ENCODE results near the gene EIF1. TPM values are rescaled to one million over a fixed set of nuclear protein-coding genes. Genes with fewer than 3 reads are reported as not detected.
A peak's percentile ranks its signal among the peaks of the same experiment; 100 is the strongest.

The EIF1 gene
- total RNA-seq, 1 experiment from 2014 or later = 651 TPM

GRCh38 chr17:41734139-41734948 is 45.7 kb downstream of the EIF1 start, which contains the start of gene HAP1:
Gene HAP1 (minus strand): TSS chr17:41734643. CDS start chr17:41734634, 9 bp downstream.
- no peak within 1 kb of the TSS for H2AK5ac ChIP-seq (ENCODE audit: insufficient read length, low read length)
- peak within 1 kb of the TSS; percentile 98 for H3K14ac ChIP-seq (ENCODE audit: insufficient read depth, low read length)
- WGBS (ENCODE audit: extremely low coverage, insufficient read length, low lambda C conversion rate) = no CpG with 5 or more reads among the region's 77 CpGs
- H3K4ac ChIP-seq (ENCODE audit: low read depth, low read length) = no peak within 1 kb of the TSS
- H3K4me1 ChIP-seq (ENCODE audit: insufficient read depth, low read length) = no peaks in the 10 kb centered on the region
- no peak within 1 kb of the TSS for H3K23ac ChIP-seq (ENCODE audit: insufficient read length, low read depth, low read length)
- H3T11ph ChIP-seq (ENCODE audit: low read length) = no peak within 1 kb of the TSS
- H3K9ac ChIP-seq (ENCODE audit: extremely low read depth, insufficient read length, low read length) = peak within 1 kb of the TSS; percentile 85
- Mint-ChIP-seq H3K4me3 (peak within 1 kb of the TSS; percentile 68 to 87), H3K4me1 (peaks cover 12 to 46% of the 10 kb centered on the region in 2 experiments), H3K36me3 (ENCODE audit: insufficient read depth in 1 of 3, low read depth in 3 of 3) (no peaks in the 10 kb centered on the region; a peak in 1 of 7 replicates), H3K9me3 (no peaks in the 10 kb centered on the region), H3K27ac (peak within 1 kb of the TSS; percentile 61 to 96 (median 94); a peak in 5 of 7 replicates), H3K27me3 (ENCODE audit: low read depth) (peaks cover 80% of the 10 kb centered on the region)
- peak within 1 kb of the TSS; percentile 54 for H3K4me2 ChIP-seq (ENCODE audit: insufficient read depth, insufficient read length, low read length)
- H3K23me2 ChIP-seq (ENCODE audit: insufficient read length, low read depth, low read length, poor library complexity, severe bottlenecking) = peaks cover 8% of the 10 kb centered on the region
- H3K18ac ChIP-seq (ENCODE audit: insufficient read length, low read depth, low read length) = peak within 1 kb of the TSS; percentile 98
- H2AFZ ChIP-seq (ENCODE audit: low read length) = peak within 1 kb of the TSS; percentile 46
- H2BK15ac ChIP-seq (ENCODE audit: low read depth, low read length) = no peak within 1 kb of the TSS
- no peak within 1 kb of the TSS for H3K27ac ChIP-seq (ENCODE audit: insufficient read length, low read depth, low read length)
- no peak within 1 kb of the TSS for H2BK5ac ChIP-seq (ENCODE audit: insufficient read length, low read length)
- H4K91ac ChIP-seq (ENCODE audit: insufficient read length, low read depth, low read length) = no peak within 1 kb of the TSS
- no peak within 1 kb of the TSS for H2BK120ac ChIP-seq (ENCODE audit: low read depth, low read length, poor library complexity, severe bottlenecking)
- H3K56ac ChIP-seq (ENCODE audit: insufficient read length, low read depth, low read length) = no peak within 1 kb of the TSS
- no peak within 1 kb of the TSS for H2BK20ac ChIP-seq (ENCODE audit: low read depth, low read length, poor library complexity, severe bottlenecking)
- DNase-seq = peak; percentile 84
- H4K20me1 ChIP-seq (ENCODE audit: control insufficient read depth, insufficient read depth, insufficient read length) = no peaks in the 10 kb centered on the region
- TF ChIP-seq, protein P1, sequence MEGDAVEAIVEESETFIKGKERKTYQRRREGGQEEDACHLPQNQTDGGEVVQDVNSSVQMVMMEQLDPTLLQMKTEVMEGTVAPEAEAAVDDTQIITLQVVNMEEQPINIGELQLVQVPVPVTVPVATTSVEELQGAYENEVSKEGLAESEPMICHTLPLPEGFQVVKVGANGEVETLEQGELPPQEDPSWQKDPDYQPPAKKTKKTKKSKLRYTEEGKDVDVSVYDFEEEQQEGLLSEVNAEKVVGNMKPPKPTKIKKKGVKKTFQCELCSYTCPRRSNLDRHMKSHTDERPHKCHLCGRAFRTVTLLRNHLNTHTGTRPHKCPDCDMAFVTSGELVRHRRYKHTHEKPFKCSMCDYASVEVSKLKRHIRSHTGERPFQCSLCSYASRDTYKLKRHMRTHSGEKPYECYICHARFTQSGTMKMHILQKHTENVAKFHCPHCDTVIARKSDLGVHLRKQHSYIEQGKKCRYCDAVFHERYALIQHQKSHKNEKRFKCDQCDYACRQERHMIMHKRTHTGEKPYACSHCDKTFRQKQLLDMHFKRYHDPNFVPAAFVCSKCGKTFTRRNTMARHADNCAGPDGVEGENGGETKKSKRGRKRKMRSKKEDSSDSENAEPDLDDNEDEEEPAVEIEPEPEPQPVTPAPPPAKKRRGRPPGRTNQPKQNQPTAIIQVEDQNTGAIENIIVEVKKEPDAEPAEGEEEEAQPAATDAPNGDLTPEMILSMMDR (conservative IDR thresholded peaks at IDR 0.05) = no peak
- peak within 1 kb of the TSS; percentile 59 for H2BK12ac ChIP-seq (ENCODE audit: insufficient read length, low read depth, low read length)
- H4K8ac ChIP-seq (replicated peaks; ENCODE audit: insufficient read length, low read depth, low read length) = no peak within 1 kb of the TSS
- no peaks in the 10 kb centered on the region for H3K79me1 ChIP-seq (ENCODE audit: insufficient read depth, low read depth, low read length, poor library complexity, severe bottlenecking)
- H3K9me3 ChIP-seq (ENCODE audit: control insufficient read depth, low read depth, low read length) = no peaks in the 10 kb centered on the region
- peaks cover 27% of the 10 kb centered on the region; the same call in 1 of the 2 replicates for H3K27me3 ChIP-seq (ENCODE audit: insufficient read depth, low read length)
- no peak within 1 kb of the TSS for H4K5ac ChIP-seq (ENCODE audit: insufficient read length, low read depth, low read length)
- no peaks in the 10 kb centered on the region for H3K79me2 ChIP-seq (ENCODE audit: insufficient read depth, low read length)
